ENCODE measurements around the gene RORC.
"Not testable (repeated sequence)": the region's sequence is repeated elsewhere in the genome, so short reads cannot be mapped to it uniquely, and the experiment has no call there.

RORC gene

GRCh38 chr1:151831605-151832004 is at the start of gene RORC:
Gene RORC, minus strand, starts transcription at chr1:151831802. Its CDS starts 38 bp downstream, at chr1:151831764.
- no peak for DNase-seq (ENCODE audit: low read depth)

GRCh38 chr1:151875419-151876097 is 44.0 kb upstream of the RORC start:
- no peak for DNase-seq (ENCODE audit: low read depth)

GRCh38 chr1:151872776-151873175 is 41.2 kb upstream of the RORC start:
- not testable (repeated sequence) for DNase-seq (ENCODE audit: low read depth)

GRCh38 chr1:151871284-151872030 is 39.9 kb upstream of the RORC start:
- no peak for DNase-seq (ENCODE audit: low read depth)

GRCh38 chr1:151868486-151868885 is 36.9 kb upstream of the RORC start:
- DNase-seq (ENCODE audit: low read depth): no peak

GRCh38 chr1:151867765-151868411 is 36.3 kb upstream of the RORC start:
- no peak for DNase-seq (ENCODE audit: low read depth)

GRCh38 chr1:151867321-151867720 is 35.7 kb upstream of the RORC start:
- no peak for DNase-seq (ENCODE audit: low read depth)

GRCh38 chr1:151864411-151864810 is 32.8 kb upstream of the RORC start:
- DNase-seq (ENCODE audit: low read depth): no peak

- no peak for DNase-seq (ENCODE audit: low read depth)
These were observed 31.0 kb upstream of the RORC start for GRCh38 chr1:151862604-151863003.

GRCh38 chr1:151860504-151861187 is 29.0 kb upstream of the RORC start:
- no peak for DNase-seq (ENCODE audit: low read depth)

- DNase-seq (ENCODE audit: low read depth): no peak
These were observed 28.3 kb upstream of the RORC start for GRCh38 chr1:151859891-151860293.

- DNase-seq (ENCODE audit: low read depth): no peak
These were observed 27.5 kb upstream of the RORC start for GRCh38 chr1:151858886-151859665.

- no peak for DNase-seq (ENCODE audit: low read depth)
These were observed 26.6 kb upstream of the RORC start for GRCh38 chr1:151858030-151858746.

- DNase-seq (ENCODE audit: low read depth): no peak
These were observed 24.3 kb upstream of the RORC start for GRCh38 chr1:151855933-151856332.

- DNase-seq (ENCODE audit: low read depth): not testable (repeated sequence)
These were observed 23.9 kb upstream of the RORC start for GRCh38 chr1:151855516-151855915.

GRCh38 chr1:151854658-151855057 is 23.1 kb upstream of the RORC start:
- no peak for DNase-seq (ENCODE audit: low read depth)

GRCh38 chr1:151853411-151853943 is 21.9 kb upstream of the RORC start, which contains the start of gene THEM5:
Gene THEM5, minus strand, starts transcription at chr1:151853712. Its CDS starts 147 bp downstream, at chr1:151853565.
- DNase-seq (ENCODE audit: low read depth): no peak

GRCh38 chr1:151852733-151853132 is 21.1 kb upstream of the RORC start:
- DNase-seq (ENCODE audit: low read depth): no peak

- DNase-seq (ENCODE audit: low read depth): no peak
These were observed 20.3 kb upstream of the RORC start for GRCh38 chr1:151851886-151852285.

- DNase-seq (ENCODE audit: low read depth): no peak
These were observed 18.3 kb upstream of the RORC start for GRCh38 chr1:151849871-151850270.

- DNase-seq (ENCODE audit: low read depth): no peak
These were observed 17.5 kb upstream of the RORC start for GRCh38 chr1:151849126-151849525.

All from stimulated activated CD8-positive, alpha-beta memory T cell treated with anti-CD3 and anti-CD28 coated beads, Interleukin-7, amount 100 ng/mL, for 24 hours (primary cell).